ENCODE results near the gene BRSK2. TPM values are rescaled to one million over a fixed set of nuclear protein-coding genes. Genes with fewer than 3 reads are reported as not detected.

The BRSK2 gene
- total and polyA plus RNA-seq, 2 of the 4 experiments (the other 2 are of a cell fraction) = 0.18 to 0.62 TPM

DNA sequence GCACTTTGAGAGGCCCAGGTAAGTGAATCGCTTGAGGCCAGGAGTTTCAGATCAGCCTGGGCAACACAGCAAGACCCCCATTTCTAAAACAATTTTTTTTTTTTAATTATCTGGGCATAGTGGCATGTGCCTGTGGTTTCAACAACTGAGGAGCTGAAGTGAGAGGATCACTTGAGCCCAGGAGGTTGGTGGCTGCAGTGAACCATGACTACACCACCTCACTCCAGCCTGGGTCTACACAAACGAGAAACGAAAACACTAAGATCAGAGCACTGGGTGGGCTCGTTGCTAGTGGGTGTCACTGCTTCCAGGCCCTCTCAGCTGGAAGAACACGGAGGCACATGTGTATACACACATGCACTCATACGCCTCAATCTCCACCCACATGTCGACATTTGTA, 100.9 kb downstream of the BRSK2 start:
- no peak for DNase-seq
- Histone ChIP-seq H3K27ac (ENCODE audit: insufficient read depth, low read length) (no peak overlapping the region), H2AFZ (replicated peaks; ENCODE audit: low read length, poor library complexity) (no peak overlapping the region), H2BK20ac (ENCODE audit: low read depth, low read length) (no peak overlapping the region), H2AK9ac (replicated peaks; ENCODE audit: low read depth, low read length, poor library complexity) (no peak overlapping the region), H4K91ac (ENCODE audit: insufficient read depth, low read depth, low read length) (no peak overlapping the region), H3K23ac (ENCODE audit: low read depth, low read length) (no peak overlapping the region), H3K9me1 (ENCODE audit: insufficient read depth, low read length) (peaks cover 12% of the 10 kb centered on the region), H3K27me3 (ENCODE audit: control insufficient read depth, insufficient read depth, low read length) (no peaks in the 10 kb centered on the region), H3K4me2 (ENCODE audit: low read depth, low read length) (no peak overlapping the region), H3K36me3 (ENCODE audit: control insufficient read depth, insufficient read depth, low read length) (no peaks in the 10 kb centered on the region), H4K20me1 (ENCODE audit: insufficient read depth, low read length) (peaks cover 79% of the 10 kb centered on the region), H3K56ac (ENCODE audit: extremely low read depth, insufficient read depth, low read length) (no peak overlapping the region), H2BK5ac (ENCODE audit: low read depth, low read length, poor library complexity, severe bottlenecking) (no peak overlapping the region), H2BK120ac (ENCODE audit: low read depth, low read length) (no peak overlapping the region), H3K9ac (ENCODE audit: low read depth, low read length) (no peak overlapping the region), H3K4me3 (ENCODE audit: insufficient read depth, low read depth, low read length) (no peak overlapping the region), H2AK5ac (ENCODE audit: low read depth, low read length) (no peak overlapping the region), H4K5ac (ENCODE audit: low read depth, low read length) (no peak overlapping the region), H3K79me1 (ENCODE audit: low read depth in 1 of 2, low read length in 2 of 2) (peaks cover 32 to 65% of the 10 kb centered on the region in 2 experiments), H3K4ac (ENCODE audit: low read depth, low read length) (no peak overlapping the region), H3K4me1 (ENCODE audit: control insufficient read depth, insufficient read depth, low read length) (peaks cover 2% of the 10 kb centered on the region; the same call in 1 of the 2 replicates), H2BK15ac (ENCODE audit: low read depth, low read length) (no peak overlapping the region), H3K18ac (ENCODE audit: low read depth, low read length) (no peak overlapping the region), H3K14ac (replicated peaks; ENCODE audit: low read depth, low read length) (no peak overlapping the region), H4K8ac (ENCODE audit: low read depth in 2 of 2, low read length in 2 of 2) (no peak overlapping the region), H3K9me3 (ENCODE audit: control insufficient read depth, insufficient read depth, low read length) (no peaks in the 10 kb centered on the region)
- BruUV-seq (replicated peaks) = no TSS peak
- CTCF ChIA-PET = no interaction called here
- in situ Hi-C loops (cut with MboI; ENCODE audit: low sequenced_read_pairs) (no loop called here), intact Hi-C loops (cut with micrococcal nuclease) (no loop called here), dilution Hi-C loops (cut with HindIII; ENCODE audit: low sequenced_read_pairs, unreplicated experiment) (no loop called here)
- POLR2A ChIA-PET (ENCODE audit: unreplicated experiment) = no interaction called here
- no peak for TF ChIP-seq BHLHE40 (IDR thresholded peaks at IDR 0.05; ENCODE audit: low read depth, low read length)
- no peak for TF ChIP-seq FOS (IDR thresholded peaks at IDR 0.05; ENCODE audit: low read depth, low read length)
- TF ChIP-seq MAZ (IDR thresholded peaks at IDR 0.05; ENCODE audit: borderline replicate concordance, low read depth, low read length) = no peak
- no peak for TF ChIP-seq RAD21 (IDR thresholded peaks at IDR 0.05; ENCODE audit: low read length)
- no peak for TF ChIP-seq RFX5 (IDR thresholded peaks at IDR 0.05; ENCODE audit: low read depth, low read length)
- no peak for ATAC-seq (ENCODE audit: low read depth)
- WGBS, 2 experiments (ENCODE audit: extremely low coverage in 2 of 2, insufficient read length in 1 of 2) = 83% methylated on average over 2 of the region's 7 CpGs; no CpG with 5 or more reads in 1 of the 2 experiments

Measured in IMR-90 (cell line).